Measurements from ENCODE around the gene YBX2.
"Not testable (repeated sequence)": the region's sequence is repeated elsewhere in the genome, so short reads cannot be mapped to it uniquely, and the experiment has no call there.

The YBX2 gene
- total RNA-seq, result 0.07 to 0.94 reads per million in 2 donors

DNA sequence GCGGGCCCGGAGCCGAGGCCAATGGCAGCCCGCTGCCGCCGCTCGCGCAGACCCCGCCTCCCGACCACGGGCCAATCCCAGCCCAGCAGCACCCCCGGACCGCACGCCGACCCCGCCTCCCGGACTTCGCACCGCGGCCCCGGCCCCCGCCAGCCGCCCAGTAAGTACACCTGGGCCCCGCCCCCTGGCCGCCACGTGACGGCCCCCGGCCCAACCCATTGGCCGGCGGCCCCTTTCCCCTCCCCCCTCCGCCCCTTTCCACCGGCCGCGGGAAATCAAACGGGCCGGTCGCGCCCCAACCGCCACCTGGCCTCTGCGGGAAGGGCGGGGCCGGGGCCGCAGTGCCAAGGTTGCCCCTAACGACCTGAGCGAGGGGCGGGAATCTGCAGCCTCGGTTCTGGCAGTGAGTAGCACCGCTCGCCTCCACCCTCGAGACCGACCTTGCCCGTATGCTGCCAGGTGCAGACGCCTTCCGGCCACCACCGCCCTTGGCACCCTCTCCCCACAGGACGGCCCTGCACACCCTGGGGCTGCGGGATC, at the start of gene YBX2:
YBX2 (minus strand) TSS at position 26 of the 540 bp plus-strand sequence. CDS start 139 bp downstream, outside the sequence.
- peak; percentile 58 to 83 (median 62) for DNase-seq

DNA sequence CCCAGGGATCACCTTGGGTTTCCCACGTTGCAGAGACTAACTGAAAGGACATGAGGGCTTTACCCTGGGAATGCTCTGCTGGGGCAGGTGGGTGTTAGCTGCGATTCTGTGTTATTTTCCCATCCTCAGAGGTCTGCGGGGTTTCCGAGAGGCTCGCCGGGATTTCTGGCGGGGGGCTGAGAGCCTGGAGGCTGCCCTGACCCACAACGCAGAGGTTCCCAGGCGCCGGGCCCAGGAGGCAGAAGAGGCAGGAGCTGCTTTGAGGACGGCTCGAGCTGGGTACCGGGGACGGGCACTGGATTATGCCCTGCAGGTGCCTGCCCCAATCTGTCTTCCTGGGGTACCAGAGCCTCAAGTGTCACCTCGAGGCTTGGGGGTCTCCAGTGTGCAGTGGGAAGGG, 48.8 kb upstream of the YBX2 start:
- no peak for DNase-seq

DNA sequence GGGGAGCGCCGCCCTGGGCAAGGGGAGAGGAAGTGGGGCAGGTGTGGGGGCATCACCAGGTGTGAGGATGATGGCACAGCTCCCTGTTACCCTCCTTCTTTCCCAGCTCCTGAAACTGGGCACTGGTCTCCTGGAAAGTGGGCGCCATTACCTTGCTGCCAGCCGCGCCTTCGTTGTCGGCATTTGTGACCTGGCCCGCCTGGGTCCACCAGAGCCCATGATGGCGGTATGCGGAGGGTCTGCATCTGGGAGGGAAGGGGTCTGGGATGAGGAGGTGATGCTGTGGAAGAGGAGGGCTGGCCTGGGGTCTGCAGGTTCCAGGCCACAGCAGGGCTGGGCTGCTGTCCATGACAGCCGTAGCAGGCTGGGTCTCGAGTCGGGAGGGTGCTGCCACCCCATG, 47.4 kb upstream of the YBX2 start:
- no peak for DNase-seq

DNA sequence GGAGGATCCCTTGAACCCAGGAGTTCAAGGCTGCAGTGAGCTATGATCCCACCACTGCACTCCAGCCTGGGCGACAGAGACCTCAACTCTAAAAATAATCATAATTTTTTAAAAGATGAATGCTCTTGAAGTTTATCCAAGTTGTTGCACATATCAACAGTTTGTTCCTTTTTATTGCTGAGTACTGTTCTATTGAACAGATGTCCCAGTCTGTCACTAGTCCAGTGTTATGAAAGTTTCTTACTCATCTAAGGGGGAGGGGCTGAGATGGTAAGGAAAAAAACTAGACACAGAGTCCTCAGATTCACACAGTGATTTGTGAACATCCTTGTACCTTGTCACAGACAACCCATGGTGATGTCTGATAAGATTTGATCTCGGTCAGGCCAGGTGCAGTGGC, 45.7 kb upstream of the YBX2 start:
- DNase-seq, result no peak

- not testable (repeated sequence) for DNase-seq
Observed at GRCh38 chr17:7337600-7337999, 43.2 kb upstream of the YBX2 start.

- peak; percentile 65 to 95 (median 76) for DNase-seq
Observed at GRCh38 chr17:7336240-7337175, 42.1 kb upstream of the YBX2 start, which contains the start of gene ACAP1. Gene ACAP1, plus strand, starts transcription at chr17:7336529. Its CDS starts 206 bp downstream, at chr17:7336735.

- not testable (repeated sequence) for DNase-seq
Observed at GRCh38 chr17:7335765-7336164, 41.3 kb upstream of the YBX2 start.

GRCh38 chr17:7334938-7335538, 40.6 kb upstream of the YBX2 start:
- no peak for DNase-seq

DNA sequence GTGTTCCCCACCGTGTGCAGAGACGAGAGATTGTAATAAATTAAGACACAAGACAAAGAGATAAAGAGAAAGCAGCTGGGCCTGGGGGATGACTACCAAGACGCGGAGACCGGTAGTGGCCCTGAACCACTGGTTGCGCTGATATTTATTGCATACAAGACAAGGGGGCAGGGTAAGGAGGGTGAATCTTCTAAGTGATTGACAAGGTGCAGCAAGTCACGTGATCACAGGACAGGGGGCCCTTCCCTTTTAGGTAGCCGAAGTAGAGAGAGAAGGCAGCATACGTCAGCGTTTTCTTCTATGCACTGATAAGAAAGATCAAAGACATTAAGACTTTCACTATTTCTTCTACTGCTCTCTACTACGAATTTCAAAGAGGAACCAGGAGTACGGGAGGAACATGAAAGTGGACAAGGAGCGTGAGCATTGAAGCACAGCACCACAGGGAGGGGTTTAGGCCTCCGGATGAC, 38.2 kb upstream of the YBX2 start:
- DNase-seq, result peak in 2 of 5 experiments; percentile 52 to 88

- no peak for DNase-seq
Observed at GRCh38 chr17:7332111-7332510, 37.7 kb upstream of the YBX2 start.

GRCh38 chr17:7330638-7331015, 36.2 kb upstream of the YBX2 start:
- DNase-seq, result no peak

- DNase-seq, result peak; percentile 63 to 91 (median 74)
Observed at GRCh38 chr17:7329997-7330637, 35.7 kb upstream of the YBX2 start.

DNA sequence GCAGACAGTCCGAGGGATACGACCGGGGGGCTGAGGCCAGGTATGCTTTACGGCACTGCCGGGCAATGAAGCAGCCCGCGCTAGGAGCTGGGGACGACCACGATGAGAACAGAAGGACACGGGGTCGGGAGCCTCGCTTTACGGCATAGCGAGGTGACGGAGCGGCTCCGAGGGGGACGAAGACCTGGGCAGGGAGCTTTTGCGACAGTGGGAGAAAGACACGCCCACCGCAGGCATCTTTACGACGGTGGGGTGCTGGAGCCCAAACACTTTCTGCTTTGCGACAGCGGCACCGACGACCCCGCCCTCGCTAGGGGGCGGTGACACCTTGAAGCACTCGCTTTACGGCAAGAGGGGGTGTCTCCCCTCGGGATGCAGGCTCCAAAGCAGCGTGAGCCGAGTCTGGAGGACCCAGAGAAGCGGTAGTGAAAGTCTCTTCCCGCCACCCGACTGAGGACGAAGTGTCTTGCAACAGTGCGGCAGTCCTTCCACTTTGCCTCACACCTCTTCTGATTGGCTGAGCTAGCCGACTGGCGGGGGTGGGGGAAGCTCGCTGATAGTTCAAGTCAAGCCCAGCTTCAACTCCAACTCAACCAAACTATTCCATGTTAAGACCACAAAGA, 35.0 kb upstream of the YBX2 start:
- peak; percentile 86 to 100 (median 96) for DNase-seq

GRCh38 chr17:7328840-7329373, 34.5 kb upstream of the YBX2 start, which contains the start of gene NEURL4:
Gene NEURL4, minus strand, starts transcription at chr17:7329335. Its CDS starts 23 bp downstream, at chr17:7329312.
- DNase-seq, result peak in 1 of 5 experiments; percentile 24

- DNase-seq, result no peak
Observed at GRCh38 chr17:7328009-7328408, 33.6 kb upstream of the YBX2 start.

DNA sequence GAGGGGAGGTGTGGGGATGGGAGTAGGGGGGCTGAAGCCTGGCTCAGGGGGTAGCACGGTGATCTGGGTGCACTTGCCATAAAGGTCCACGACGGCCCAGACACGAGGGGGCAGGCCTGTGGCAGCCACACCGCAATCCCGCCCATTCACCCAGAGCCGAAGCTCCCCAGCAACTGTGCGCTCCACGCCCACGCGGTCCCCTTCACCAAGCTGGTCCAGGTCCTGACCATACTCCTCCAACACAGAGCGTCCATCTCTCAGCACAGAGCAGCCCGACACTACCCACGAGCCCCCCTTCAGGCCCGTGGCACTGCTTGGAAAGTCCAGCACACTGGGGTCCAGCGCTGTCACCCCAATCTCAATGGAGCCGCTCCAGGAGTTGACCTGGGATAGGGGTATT, 33.1 kb upstream of the YBX2 start:
- no peak for DNase-seq

DNA sequence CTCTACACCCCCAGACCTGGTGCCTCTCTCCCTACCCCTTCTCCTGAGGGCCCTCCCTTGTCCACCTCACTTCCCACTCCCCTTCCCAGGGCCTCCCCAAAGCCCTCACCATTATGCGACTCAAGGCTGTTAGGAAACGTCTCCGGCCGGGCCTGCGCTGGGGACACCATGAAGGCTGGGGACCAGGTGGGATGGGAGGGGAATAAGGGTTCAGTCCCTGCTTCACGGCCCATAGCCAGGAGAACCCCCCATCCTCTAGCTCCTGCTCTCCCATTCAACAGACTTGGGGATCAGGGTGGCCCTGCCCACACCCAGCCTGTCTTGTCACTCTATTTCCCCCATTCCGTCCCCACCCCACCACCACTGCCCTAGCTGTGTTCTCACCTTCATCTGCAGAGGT, 32.6 kb upstream of the YBX2 start:
- DNase-seq, result no peak

GRCh38 chr17:7326186-7326585, 31.7 kb upstream of the YBX2 start:
- DNase-seq, result no peak

- DNase-seq, result no peak
Observed at GRCh38 chr17:7325031-7325528, 30.6 kb upstream of the YBX2 start.

DNA sequence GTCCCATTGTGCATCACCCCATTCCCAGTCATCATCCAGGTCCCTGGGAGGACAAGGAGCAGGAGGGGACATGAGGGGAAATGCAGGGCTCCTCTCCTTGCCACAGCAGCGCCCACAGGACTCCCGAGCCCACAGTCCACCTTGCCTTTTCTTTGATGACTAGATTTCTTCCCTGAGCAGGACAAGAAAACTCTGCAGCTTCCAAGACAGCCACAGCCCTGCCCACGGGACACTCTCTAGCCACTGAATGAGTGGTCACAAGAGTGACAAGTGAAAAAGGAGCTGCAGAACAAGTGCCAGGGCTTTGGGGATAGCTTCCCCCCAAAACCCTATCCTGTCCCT, 30.0 kb upstream of the YBX2 start:
- no peak for DNase-seq

DNA sequence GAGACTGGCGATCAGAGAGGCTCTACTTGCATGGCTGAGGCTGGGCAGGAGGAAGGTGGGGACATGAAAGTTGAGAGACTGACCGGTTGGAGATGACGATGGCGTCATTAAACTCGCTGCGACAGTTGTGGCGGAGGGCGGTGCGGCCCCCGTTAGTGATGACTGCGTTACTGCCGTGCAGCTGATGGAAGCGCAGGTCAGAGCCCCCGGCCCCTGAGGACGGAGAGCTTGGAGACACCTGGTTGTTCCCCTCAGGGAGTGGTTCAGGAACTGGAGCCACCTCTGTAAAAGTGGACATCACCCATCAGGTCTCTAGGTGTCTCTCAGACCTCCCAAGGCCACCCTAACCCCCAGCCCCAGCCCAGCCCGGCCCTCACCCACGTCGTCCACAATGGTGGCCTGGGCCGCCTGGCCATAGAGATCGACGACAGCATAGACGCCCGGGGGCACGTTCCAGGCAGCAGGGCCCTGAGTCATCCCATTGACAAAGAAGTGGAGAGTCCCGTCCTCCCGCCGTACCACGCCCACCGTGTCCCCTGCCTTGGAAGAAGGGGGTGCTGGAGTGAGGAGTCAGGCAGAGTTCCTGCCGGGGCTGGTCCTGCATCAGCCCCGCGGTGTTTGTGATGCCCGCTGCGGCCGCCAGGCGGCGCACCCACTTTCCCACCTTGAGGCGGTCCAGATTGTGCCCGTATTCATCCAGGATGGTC, 29.4 kb upstream of the YBX2 start:
- DNase-seq, result peak; percentile 44 to 57 (median 52)
